SH-SY5Y (cell line): ENCODE results near the gene MACROD2.

Experiments used
- GATA2 ChIP-seq: IDR thresholded peaks from 2 replicates; pipeline ENCODE4 v1.6.1; 2011; ENCODE audit warnings: mild to moderate bottlenecking, low read depth, low read length
- GATA3 ChIP-seq: IDR thresholded peaks from 2 replicates; pipeline ENCODE4 v1.6.1; 2011; ENCODE audit warnings: low read depth, mild to moderate bottlenecking, low read length, moderate library complexity

MACROD2 gene

DNA sequence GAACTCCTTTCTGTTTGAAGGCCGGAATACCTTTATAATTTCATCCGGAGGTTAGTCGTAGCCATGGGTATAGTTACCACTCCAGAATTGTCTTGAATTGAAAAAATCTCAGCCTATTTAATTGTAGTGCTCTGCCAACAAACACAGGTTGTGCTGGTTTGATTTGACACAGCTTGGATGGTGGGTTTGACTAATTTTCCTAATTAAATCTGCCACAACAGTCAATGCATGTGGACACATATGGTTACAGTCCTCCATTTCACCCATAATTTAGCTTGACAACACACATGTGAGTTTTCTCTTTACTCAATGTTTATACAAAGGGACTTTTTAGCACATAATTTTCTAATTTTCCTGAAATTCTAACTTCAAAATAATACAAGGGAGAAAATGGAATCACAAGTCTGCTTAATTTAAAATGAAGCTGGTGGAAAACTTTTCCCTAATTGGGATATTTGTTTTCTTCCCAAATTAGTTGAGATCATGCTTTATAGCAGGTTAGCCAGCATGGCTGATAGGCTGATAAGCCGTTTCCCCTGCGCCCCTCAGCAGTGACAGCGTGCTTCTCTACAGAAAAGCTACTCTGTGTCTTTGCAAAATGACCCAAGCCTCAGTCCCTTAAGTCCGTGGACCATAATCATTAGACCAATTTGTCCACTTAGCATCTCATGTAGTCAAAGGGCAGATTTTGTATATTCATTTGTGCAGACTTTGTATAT, 805.5 kb downstream of the MACROD2 start:
- TF ChIP-seq GATA2, result peak; percentile 96
- TF ChIP-seq GATA3, result peak; percentile 95

- TF ChIP-seq GATA2, result peak; percentile 57
- no peak for TF ChIP-seq GATA3
Observed at GRCh38 chr20:14801591-14802325, 806.4 kb downstream of the MACROD2 start.

GRCh38 chr20:14807224-14807623, 811.9 kb downstream of the MACROD2 start:
- TF ChIP-seq GATA3 (no peak), GATA2 (no peak)

DNA sequence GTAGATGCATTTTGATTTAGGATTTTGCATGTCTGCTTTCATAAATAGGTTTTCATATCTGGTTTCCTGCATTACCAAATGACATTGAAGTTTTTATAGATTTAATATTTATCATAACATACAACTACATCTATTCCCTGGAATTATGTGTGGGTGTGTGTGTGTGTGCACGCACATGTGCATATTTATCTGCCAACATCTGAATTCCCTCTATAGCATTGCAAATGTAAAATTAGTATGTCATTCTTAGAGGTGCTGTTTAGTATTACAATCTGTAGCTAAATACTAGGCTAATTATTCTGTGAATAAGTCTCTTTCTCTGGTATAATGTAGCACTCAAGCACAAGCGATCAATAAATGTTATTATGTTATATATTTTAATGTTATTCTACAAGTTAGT, 820.0 kb downstream of the MACROD2 start:
- TF ChIP-seq GATA2, result no peak
- no peak for TF ChIP-seq GATA3

DNA sequence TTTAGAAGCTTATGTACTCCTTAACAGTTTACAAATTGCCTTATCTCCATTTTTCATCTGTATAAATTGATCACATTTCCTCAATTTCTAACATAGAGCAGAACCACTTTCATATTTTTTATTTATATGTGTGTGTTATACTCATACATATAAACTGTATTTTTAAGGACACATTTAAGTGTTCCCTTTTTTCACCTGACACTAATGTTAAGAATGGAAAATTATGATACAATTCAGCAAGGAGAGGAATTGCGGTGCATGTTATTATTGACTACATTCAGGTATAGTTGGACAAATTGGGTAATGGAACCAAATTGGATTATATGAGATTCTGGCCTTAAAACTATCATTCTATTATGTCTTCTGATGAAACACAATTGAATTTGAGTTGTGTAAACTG, 821.2 kb downstream of the MACROD2 start:
- TF ChIP-seq GATA3 (no peak), GATA2 (no peak)

GRCh38 chr20:14817101-14817500, 821.8 kb downstream of the MACROD2 start:
- no peak for TF ChIP-seq GATA3
- TF ChIP-seq GATA2, result no peak

DNA sequence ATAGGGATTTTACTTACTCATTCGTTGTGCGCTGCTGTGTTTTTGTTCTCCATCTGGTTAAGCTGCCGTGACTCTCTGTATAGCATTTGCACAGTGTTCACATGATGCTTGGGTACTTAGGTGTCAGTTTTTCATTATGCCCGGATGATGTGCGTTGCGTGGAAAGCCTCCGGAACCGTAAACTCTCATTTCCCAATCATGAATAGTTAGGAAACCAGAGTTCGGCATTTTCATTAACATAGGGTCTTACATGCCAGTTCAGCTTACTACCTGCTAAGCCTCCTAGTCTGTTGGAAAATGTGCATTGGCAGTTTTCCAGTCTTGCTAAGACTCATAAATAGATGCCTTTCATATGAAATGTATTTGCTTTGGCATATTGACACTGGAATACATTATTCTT, 825.5 kb downstream of the MACROD2 start:
- TF ChIP-seq GATA2, result no peak
- TF ChIP-seq GATA3, result no peak

GRCh38 chr20:14821251-14821650, 825.9 kb downstream of the MACROD2 start:
- TF ChIP-seq GATA2 (no peak), GATA3 (no peak)

DNA sequence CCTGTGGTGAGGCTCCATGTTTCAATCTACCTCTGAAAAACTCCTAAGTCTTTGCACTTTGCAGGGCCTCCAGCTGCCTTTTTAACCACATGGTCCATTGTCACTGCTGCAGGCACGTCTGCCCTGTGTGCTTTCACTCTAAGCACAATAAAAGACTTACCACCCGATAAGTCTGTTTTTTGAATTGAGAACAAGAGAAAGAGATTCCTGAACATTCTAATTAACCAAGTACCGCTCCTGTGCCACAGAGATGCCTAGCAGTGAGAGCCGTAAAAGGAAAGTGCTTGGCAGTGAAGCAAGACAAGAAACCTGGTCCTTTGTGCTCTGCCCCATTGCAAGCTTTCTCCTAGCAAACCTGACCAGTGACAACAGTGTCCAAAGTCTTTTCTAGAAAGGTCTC, 829.7 kb downstream of the MACROD2 start:
- TF ChIP-seq GATA3 (no peak), GATA2 (no peak)

- TF ChIP-seq GATA3 (no peak), GATA2 (no peak)
Observed at GRCh38 chr20:14826543-14827313, 831.4 kb downstream of the MACROD2 start.

DNA sequence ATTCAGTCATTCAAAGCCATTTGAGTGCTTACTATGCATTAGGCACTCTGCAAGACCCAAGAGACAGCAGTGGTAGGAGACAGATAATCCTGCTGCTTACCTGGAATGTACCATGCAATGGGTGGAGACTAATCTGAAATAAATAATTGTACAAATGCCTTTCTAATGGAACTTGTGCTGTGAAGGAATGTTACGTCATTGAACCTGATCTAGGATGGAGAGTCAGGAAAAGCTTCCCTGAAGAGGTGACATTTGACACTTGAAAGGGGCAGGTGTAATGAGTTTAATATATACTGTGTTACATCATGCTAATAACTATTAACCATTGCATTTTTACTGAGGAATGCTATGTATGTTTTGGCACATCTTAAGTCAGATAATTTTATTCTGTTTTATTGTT, 833.1 kb downstream of the MACROD2 start:
- no peak for TF ChIP-seq GATA3
- no peak for TF ChIP-seq GATA2

DNA sequence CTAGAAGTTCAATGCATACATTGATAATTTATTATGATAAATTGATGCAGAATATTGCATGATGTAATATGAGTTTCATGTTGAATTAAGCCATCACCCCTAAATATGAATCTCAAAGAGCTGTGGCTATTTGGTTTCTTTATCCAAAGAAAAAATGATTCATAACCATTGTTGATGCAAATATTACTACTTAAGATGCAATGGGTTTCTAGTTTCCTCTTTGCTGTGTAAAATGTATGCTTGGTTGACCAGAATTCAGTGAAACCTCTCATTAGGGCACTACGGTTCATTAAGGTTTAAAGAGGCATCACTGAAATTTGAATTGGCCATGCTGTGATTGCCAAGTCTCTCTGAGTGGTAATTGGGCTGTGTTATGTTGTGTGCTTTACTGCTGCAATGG, 834.6 kb downstream of the MACROD2 start:
- TF ChIP-seq GATA3, result no peak
- no peak for TF ChIP-seq GATA2

- TF ChIP-seq GATA2, result no peak
- no peak for TF ChIP-seq GATA3
Observed at GRCh38 chr20:14830466-14830865, 835.1 kb downstream of the MACROD2 start.

DNA sequence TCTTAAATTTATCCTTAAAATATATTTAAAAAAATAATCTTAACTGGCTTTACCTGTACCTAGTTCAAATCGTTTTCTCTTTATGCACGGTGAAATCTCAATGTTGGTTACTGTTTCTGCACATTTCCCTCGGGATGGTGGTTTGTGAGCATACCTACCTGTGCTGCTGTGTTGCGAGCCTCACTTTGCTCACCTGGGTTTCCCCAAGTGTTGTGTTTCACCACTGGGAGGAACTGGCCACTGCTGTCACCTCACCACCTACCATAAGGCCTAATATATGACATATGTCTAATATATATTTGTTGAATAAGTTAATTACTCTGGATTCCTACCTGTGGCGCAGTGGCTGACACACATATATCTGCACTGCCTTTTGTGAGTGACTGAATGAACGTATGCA, 835.6 kb downstream of the MACROD2 start:
- no peak for TF ChIP-seq GATA3
- TF ChIP-seq GATA2, result no peak
